HEK293 (cell line): ENCODE results near the gene EVPLL.

ENCODE experiments used
- CTCF ChIA-PET: fragments of 350-600 bp; formaldehyde crosslinking; extraction: SDS; loops from one replicate; lab custom pipeline; 2021; ENCODE audit warnings: antibody characterized with exemption; lab: Yijun Ruan, JAX
- POLR2A ChIA-PET: fragments of 300-600 bp; formaldehyde crosslinking; extraction: SDS; loops from one replicate; lab custom pipeline; 2020; ENCODE audit warnings: antibody characterized with exemption, inconsistent platforms; lab: Yijun Ruan, JAX
- H3K27ac ChIP-seq: fragments of 200-500 bp; sonication (Bioruptor generic); 2 replicates; pipeline ENCODE4 v1.5.1; 2014; ENCODE audit warnings: low read depth, low read length, control low read depth, inconsistent platforms; ENCODE audit errors: extremely low read depth
- H3K36me3 ChIP-seq, 2 experiments: fragments of 200-500 bp in 1 of 2; sonication (Bioruptor generic) in 1 of 2; 1 replicate in 1 of 2; 2 replicates in 1 of 2; pipeline ENCODE4 v1.5.1; 2014 to 2017; ENCODE audit warnings: inconsistent platforms in 2 of 2, low read length in 2 of 2; ENCODE audit not compliant: control insufficient read depth in 2 of 2, insufficient read depth in 1 of 2
- H3K4me1 ChIP-seq: fragments of 200-500 bp; sonication (Bioruptor generic); 2 replicates; pipeline ENCODE4 v1.5.1; 2014; ENCODE audit warnings: mild to moderate bottlenecking, low read length, inconsistent platforms; ENCODE audit not compliant: control insufficient read depth, insufficient read depth
- H3K4me3 ChIP-seq: 2 replicates; pipeline ENCODE4 v1.5.1; 2011; ENCODE audit warnings: low read depth, mild to moderate bottlenecking, control low read depth, low read length, moderate library complexity
- H3K9me3 ChIP-seq: fragments of 200-500 bp; sonication (Bioruptor generic); 2 replicates; pipeline ENCODE4 v1.5.1; 2014; ENCODE audit warnings: low read depth, low read length, inconsistent platforms; ENCODE audit not compliant: control insufficient read depth, insufficient read depth
- KLF16 ChIP-seq: fragments of 450-650 bp; formaldehyde crosslinking; IDR thresholded peaks from 2 replicates; pipeline ENCODE4 v1.5.1; 2017; ENCODE audit warnings: missing biosample characterization, missing genetic modification characterization
- KLF7 ChIP-seq: fragments of 450-650 bp; formaldehyde crosslinking; IDR thresholded peaks from 2 replicates; pipeline ENCODE4 v1.5.1; 2016; ENCODE audit warnings: missing biosample characterization, missing genetic modification characterization, borderline replicate concordance
- MYNN ChIP-seq: fragments of 450-650 bp; formaldehyde crosslinking; IDR thresholded peaks from 2 replicates; pipeline ENCODE4 v1.5.1; 2016; ENCODE audit warnings: missing biosample characterization, missing genetic modification characterization, borderline replicate concordance
- PRDM10 ChIP-seq: fragments of 450-650 bp; formaldehyde crosslinking; IDR thresholded peaks from 2 replicates; pipeline ENCODE4 v1.5.1; 2016; ENCODE audit warnings: missing biosample characterization, missing genetic modification characterization
- TSHZ1 ChIP-seq: fragments of 450-650 bp; formaldehyde crosslinking; IDR thresholded peaks from 2 replicates; pipeline ENCODE4 v1.5.1; 2016; ENCODE audit warnings: missing biosample characterization, missing genetic modification characterization, borderline replicate concordance
- ZBTB20 ChIP-seq: fragments of 450-650 bp; formaldehyde crosslinking; IDR thresholded peaks from 2 replicates; pipeline ENCODE4 v1.5.1; 2016; ENCODE audit warnings: missing biosample characterization, missing genetic modification characterization
- ZBTB21 ChIP-seq: fragments of 450-650 bp; formaldehyde crosslinking; IDR thresholded peaks from 2 replicates; pipeline ENCODE4 v1.5.1; 2017; ENCODE audit warnings: missing biosample characterization, missing genetic modification characterization
- ZNF138 ChIP-seq: fragments of 450-650 bp; formaldehyde crosslinking; IDR thresholded peaks from 2 replicates; pipeline ENCODE4 v1.5.1; 2016; ENCODE audit warnings: missing biosample characterization, missing genetic modification characterization, borderline replicate concordance
- ZNF155 ChIP-seq: fragments of 450-650 bp; formaldehyde crosslinking; IDR thresholded peaks from 2 replicates; pipeline ENCODE4 v1.5.1; 2016; ENCODE audit warnings: missing biosample characterization, missing genetic modification characterization
- ZNF239 ChIP-seq: fragments of 450-650 bp; formaldehyde crosslinking; IDR thresholded peaks from 2 replicates; pipeline ENCODE4 v1.5.1; 2016; ENCODE audit warnings: missing biosample characterization, missing genetic modification characterization
- ZNF366 ChIP-seq: fragments of 450-650 bp; formaldehyde crosslinking; conservative IDR thresholded peaks from 2 replicates; pipeline ENCODE4 v1.5.1; 2016; ENCODE audit warnings: missing biosample characterization, missing genetic modification characterization
- ZNF37A ChIP-seq: fragments of 450-650 bp; IDR thresholded peaks from 2 replicates; pipeline ENCODE4 v1.5.1; 2018; ENCODE audit warnings: missing biosample characterization, missing genetic modification characterization
- ZNF521 ChIP-seq: fragments of 450-650 bp; formaldehyde crosslinking; IDR thresholded peaks from 2 replicates; pipeline ENCODE4 v1.5.1; 2017; ENCODE audit warnings: missing biosample characterization, mild to moderate bottlenecking, missing genetic modification characterization
- ZNF544 ChIP-seq: fragments of 450-650 bp; formaldehyde crosslinking; IDR thresholded peaks from 2 replicates; pipeline ENCODE4 v1.5.0; 2017; ENCODE audit warnings: missing biosample characterization, missing genetic modification characterization
- ZNF558 ChIP-seq: fragments of 450-650 bp; formaldehyde crosslinking; IDR thresholded peaks from 2 replicates; pipeline ENCODE4 v1.5.1; 2016; ENCODE audit warnings: missing biosample characterization, missing genetic modification characterization

Gene EVPLL

GRCh38 chr17:18363101-18364049 lies 14.2 kb upstream of the EVPLL start, which contains the start of gene SHMT1 (continued):
- TF ChIP-seq KLF16 (tag by site-specific recombination) = peak; percentile 47; the same call in 1 of the 2 replicates

DNA sequence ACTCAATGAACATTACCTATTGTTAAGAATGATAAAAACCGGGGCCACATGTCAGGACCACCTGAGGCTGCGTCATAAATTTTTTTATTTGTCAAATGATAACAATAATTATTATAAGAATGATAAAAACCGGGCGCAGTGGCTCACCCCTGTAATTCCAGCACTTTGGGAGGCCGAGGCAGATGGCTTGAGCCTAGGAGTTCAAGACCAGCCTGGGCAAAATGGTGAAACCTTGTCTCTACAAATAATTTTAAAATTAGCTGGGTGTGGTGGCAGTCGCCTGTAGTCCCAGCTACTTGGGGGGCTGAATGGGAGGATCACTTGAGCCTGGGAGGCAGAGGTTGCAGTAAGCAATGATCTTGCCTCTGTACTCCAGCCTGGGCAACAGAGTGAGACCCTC lies 13.4 kb upstream of the EVPLL start:
- TF ChIP-seq PRDM10 (tag by site-specific recombination) = 0 out of 2 replicates have a peak, but pooled peaks have one; percentile 80
- no peak for TF ChIP-seq MYNN
- no peak overlapping the region for H3K4me3 ChIP-seq
- POLR2A ChIA-PET = interaction anchor here (0.6 to 1.6 kb wide), 2 partner anchors 15 to 183 kb away, joined by 3 to 7 read pairs; no protein-coding TSS in a partner anchor
- no peaks in the 10 kb centered on the region for H3K4me1 ChIP-seq
- H3K36me3 ChIP-seq = peaks cover 14 to 16% of the 10 kb centered on the region in 2 experiments; a peak in 2 of 3 replicates
- H3K9me3 ChIP-seq = no peaks in the 10 kb centered on the region
- CTCF ChIA-PET = no interaction called here
- H3K27ac ChIP-seq = no peak overlapping the region

- CTCF ChIA-PET = no interaction called here
- no peak for TF ChIP-seq ZNF544 (tag by site-specific recombination)
- TF ChIP-seq ZNF138 = no peak
- TF ChIP-seq ZNF521 (tag by site-specific recombination) = no peak
- Histone ChIP-seq H3K27ac (no peak overlapping the region), H3K4me1 (no peaks in the 10 kb centered on the region), H3K9me3 (no peaks in the 10 kb centered on the region), H3K36me3 (no peaks in the 10 kb centered on the region), H3K4me3 (no peak overlapping the region)
- POLR2A ChIA-PET = no interaction called here
These were observed 8.6 kb upstream of the EVPLL start for GRCh38 chr17:18368946-18369345.

GRCh38 chr17:18370761-18371160 lies 6.8 kb upstream of the EVPLL start:
- no peak overlapping the region for H3K4me3 ChIP-seq
- POLR2A ChIA-PET = no interaction called here

More at GRCh38 chr17:18370761-18371160, 6.8 kb upstream of the EVPLL start:
- Histone ChIP-seq H3K27ac (no peak overlapping the region), H3K9me3 (no peaks in the 10 kb centered on the region), H3K36me3 (no peaks in the 10 kb centered on the region), H3K4me1 (no peaks in the 10 kb centered on the region)
- TF ChIP-seq KLF7 (tag by site-specific recombination) = no peak
- no peak for TF ChIP-seq TSHZ1
- no peak for TF ChIP-seq ZNF239 (tag by site-specific recombination)
- no peak for TF ChIP-seq ZBTB21 (tag by site-specific recombination)
- no peak for TF ChIP-seq ZNF37A (tag by site-specific recombination)
- TF ChIP-seq ZNF155 = no peak
- TF ChIP-seq ZNF558 = no peak
- TF ChIP-seq ZBTB20 = no peak
- peak; percentile 68; the same call in 1 of the 2 replicates for TF ChIP-seq ZNF366
- CTCF ChIA-PET = no interaction called here
